Measurements from ENCODE around the gene WAC.

- TF ChIP-seq YY1 (IDR thresholded peaks at IDR 0.05; ENCODE audit: low read depth): no peak
- TF ChIP-seq CTCF (IDR thresholded peaks at IDR 0.05): no peak
- TF ChIP-seq SIN3A (IDR thresholded peaks at IDR 0.05; ENCODE audit: borderline replicate concordance, low read depth, low read length): no peak
- no peak for TF ChIP-seq JUND (IDR thresholded peaks at IDR 0.05)
- TF ChIP-seq EZH2phosphoT487 (IDR thresholded peaks at IDR 0.05; ENCODE audit: borderline replicate concordance, low read depth): no peak
- TF ChIP-seq RFX5 (IDR thresholded peaks at IDR 0.05; ENCODE audit: low read length): no peak
- TF ChIP-seq NRF1 (IDR thresholded peaks at IDR 0.05; ENCODE audit: low read depth, low read length): no peak
- TF ChIP-seq POLR2AphosphoS5 (IDR thresholded peaks at IDR 0.05; ENCODE audit: low read depth, low read length): no peak
- no peak for TF ChIP-seq GABPA (IDR thresholded peaks at IDR 0.05; ENCODE audit: low read depth)
- TF ChIP-seq RCOR1 (IDR thresholded peaks at IDR 0.05; ENCODE audit: low read length): no peak
- no peak for TF ChIP-seq USF1 (IDR thresholded peaks at IDR 0.05; ENCODE audit: borderline replicate concordance, low read depth)
- TF ChIP-seq EP300 (IDR thresholded peaks at IDR 0.05; ENCODE audit: borderline replicate concordance in 1 of 2, low read depth in 1 of 2, low read length in 1 of 2): no peak
- no peak for TF ChIP-seq CHD2 (IDR thresholded peaks at IDR 0.05; ENCODE audit: low read length, partially characterized antibody)
Observed at GRCh38 chr10:28620251-28620650, 87.3 kb downstream of the WAC start.

Measured in SK-N-SH (cell line).